ENCODE data around the gene SMAD9.

Gene SMAD9

GRCh38 chr13:36862722-36863121 is 57.3 kb downstream of the SMAD9 start:
- DNase-seq (ENCODE audit: low spot score): no peak

DNA sequence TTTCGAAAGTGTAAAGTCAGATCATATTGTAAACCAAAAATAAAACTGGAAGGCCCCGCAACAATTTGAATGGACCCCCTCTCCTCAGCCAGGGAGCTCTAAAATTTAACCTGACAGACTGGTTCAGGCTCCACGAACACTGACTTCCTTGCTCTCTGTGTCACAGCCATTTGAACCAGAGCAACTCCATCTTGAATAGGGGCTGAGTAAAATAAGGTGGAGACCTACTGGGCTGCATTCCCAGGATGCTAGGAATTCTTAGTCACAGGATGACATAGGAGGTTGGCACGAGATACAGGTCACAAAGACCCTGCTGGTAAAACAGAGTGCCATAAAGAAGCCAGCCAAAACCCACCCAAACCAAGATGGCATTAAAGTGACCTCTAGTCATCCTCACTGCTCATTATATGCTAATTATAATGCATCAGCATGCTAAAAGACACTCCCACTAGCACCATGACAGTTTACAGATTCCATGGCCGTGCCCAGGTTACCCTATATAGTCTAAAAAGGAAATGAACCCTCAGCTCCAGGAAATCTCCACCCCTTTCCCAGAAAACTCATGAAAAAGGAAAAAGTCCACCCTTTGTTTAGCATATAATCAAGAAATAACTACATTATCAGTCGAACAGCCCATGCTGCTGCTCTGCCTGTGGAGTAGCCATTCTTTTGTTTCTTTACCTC is 57.9 kb downstream of the SMAD9 start:
- DNase-seq (ENCODE audit: low spot score): no peak

DNA sequence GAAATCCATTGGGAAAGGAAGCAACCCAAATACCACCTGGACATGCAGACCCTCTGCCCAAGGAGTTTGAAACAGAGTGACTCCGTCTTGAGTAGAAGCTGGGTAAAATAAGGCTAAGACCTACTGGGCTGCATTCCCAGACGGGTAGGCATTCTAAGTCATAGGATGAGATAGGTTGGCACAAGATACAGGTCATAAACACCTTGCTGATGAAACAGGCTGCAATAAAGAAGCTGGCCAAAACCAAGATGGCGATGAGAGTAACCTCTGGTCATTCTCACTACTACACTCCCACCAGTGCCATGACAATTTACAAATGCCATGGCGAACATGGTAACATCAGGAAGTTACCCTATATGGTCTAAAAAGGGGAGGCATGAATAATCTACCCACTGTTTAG is 60.8 kb downstream of the SMAD9 start:
- no peak for DNase-seq (ENCODE audit: low spot score)

GRCh38 chr13:36858290-36858689 is 61.7 kb downstream of the SMAD9 start:
- peak; percentile 75 for DNase-seq (ENCODE audit: low spot score)

DNA sequence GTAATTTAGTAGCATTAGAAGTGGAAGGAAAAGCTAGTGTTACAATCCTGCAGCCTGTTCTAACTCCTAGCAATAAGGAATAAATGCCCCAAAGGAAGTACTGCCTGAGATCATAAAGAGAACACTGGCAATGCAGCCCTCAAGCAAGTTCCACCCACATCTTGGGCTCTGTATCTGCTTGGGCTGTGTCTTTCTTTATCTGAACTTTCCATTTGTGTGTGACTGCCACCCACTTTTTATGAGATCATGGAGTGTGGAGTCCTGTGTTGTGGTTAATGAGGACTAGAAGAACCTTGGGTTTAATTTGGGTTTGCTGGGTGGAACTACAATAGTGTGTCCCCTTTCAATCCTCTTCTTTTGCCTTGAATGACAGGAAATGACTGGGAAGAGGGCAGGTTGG is 62.8 kb downstream of the SMAD9 start:
- no peak for DNase-seq (ENCODE audit: low spot score)

DNA sequence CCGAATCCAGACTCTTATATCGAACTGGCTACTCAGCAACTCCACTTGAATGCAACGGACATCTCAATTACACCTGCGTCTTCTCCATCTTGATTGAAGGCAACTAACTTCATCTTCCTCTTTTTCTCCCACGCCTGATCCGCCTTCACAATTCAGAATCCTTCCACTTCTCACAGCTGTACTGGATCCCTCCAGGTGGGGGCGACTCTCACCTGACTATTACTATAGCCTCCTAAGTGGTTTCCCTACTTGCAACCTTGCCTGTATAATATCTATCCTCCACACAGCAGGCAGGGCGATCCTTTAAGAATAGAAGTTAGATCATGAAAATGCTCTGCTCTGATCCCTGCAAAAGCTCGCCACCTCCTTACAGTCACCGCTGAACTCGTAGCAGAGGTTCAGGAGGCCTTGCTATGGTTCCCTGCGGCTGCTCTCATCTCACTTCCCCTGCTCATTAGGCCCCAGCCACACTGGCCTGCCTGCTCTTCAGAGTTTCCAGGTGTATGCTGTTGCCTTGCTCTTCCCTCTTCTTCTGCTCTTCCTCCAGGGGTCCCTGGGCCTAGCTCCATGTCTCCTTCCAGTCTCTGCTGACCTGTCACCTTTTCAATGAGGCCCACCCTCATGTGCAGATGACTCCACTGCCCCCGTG is 69.1 kb downstream of the SMAD9 start:
- DNase-seq (ENCODE audit: low spot score): no peak

DNA sequence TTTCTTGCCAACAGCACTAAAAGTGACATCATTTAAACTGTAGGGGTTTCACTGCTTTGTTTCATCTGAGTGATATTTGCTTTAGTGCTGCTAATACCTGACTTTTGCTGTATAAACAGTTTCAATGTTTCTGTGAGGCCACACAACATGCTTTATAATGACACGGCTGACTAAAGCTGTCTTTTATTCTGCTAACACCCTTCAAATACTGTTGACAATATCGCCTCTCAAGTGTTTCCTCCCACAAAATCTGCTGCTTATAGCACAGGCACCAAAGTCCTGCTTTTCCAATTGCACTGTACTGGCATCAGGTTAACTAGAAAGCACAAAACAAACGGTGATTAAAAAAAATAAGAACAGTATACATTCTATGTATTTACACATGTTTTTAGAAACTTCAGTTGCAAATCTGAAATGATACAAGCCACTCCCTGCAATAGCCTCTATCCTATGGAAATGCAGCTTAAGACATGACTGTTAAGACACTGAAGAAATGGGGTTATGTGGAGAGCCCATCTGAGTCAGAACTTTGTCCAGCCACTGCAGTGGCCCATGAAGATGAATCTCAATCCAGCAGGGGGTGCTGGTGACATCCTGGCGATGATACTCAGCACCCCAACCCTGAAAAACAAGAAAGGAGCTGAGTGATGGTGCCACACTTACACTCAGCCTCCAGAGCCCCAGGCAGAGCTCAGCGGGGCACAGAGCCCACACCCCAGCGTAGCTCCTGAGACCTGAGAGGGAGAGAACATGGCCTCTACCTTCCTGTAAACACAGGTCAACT is 71.6 kb downstream of the SMAD9 start:
- DNase-seq (ENCODE audit: low spot score): peak; percentile 31

DNA sequence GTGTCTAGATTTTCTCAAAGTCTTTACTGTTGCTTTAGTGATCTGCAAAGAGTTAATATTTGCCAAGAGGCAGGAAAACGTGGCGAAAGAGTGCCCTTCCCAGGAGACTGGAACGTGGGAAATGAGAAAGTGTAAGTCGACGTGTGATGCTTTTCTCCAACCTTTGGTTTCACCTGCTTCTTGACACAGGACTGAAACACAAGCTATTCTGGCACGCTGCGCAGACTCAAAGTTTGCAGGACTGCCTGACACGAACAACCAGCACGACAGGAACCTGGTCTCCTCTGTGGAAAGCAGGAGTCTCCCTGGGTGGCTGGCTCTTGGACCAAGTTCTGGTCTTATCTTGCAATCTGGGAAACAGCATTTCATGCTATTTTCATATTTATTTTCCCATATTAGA is 72.4 kb downstream of the SMAD9 start:
- DNase-seq (ENCODE audit: low spot score): no peak

DNA sequence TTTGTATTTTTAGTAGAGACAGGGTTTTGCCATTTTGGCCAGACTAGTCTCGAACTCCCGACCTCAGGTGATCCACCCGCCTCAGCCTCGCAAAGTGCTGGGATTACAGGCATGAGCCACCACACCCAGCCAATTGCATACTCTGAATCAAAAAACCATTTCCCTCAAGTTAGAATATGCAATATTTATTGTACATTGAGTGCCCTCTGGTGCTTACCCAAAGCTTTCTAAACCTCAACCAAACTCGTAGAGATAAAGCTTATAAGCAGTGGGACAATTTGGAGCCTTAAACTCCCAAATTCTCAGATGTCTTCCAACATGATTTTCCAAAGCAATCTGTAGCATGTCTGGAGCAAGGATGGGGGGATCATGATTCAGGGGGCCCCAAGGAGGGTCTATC is 78.6 kb downstream of the SMAD9 start:
- no peak for DNase-seq (ENCODE audit: low spot score)

- no peak for DNase-seq (ENCODE audit: low spot score)
Measured at GRCh38 chr13:36840718-36841250, 79.3 kb downstream of the SMAD9 start.

GRCh38 chr13:36839981-36840380 is 80.1 kb downstream of the SMAD9 start:
- no peak for DNase-seq (ENCODE audit: low spot score)

GRCh38 chr13:36839281-36839680 is 80.8 kb downstream of the SMAD9 start:
- no peak for DNase-seq (ENCODE audit: low spot score)

DNA sequence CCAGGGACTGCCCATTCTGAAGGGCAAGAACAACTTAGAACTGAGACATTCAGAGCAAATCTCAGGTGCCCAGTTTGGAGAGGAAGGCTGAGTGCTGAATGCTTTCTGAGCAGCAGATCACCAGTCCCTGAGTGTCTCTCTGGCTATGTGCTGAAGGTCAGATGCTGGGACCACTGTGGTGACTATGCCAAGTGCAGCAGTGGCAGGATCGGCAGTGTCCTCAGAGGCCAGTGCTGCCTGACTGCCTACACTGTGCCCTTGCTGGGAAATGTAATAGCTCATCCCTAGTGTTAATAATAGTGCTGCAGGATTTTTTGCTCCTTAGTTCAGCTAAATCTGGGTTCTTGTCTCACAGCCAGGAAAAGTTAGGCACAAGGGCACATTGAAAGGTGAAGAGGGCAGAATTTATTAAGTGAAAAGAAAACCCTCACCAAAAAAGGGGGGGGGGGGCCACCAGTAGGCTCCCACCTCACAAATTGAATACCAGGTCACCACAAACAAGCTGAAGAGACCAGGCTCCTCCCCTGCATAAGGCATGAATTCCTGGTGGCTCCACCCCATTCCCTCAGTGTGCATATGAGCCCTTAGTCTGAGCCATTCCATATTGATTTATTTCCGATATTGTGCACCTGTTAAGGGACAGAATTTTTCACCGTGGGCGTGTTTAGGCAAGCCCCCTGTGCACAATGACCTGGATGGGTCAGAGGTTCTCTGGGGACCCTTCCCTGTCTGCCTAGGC is 82.5 kb downstream of the SMAD9 start:
- DNase-seq (ENCODE audit: low spot score): no peak

- DNase-seq (ENCODE audit: low spot score): peak; percentile 74
Measured at GRCh38 chr13:36834299-36834698, 85.7 kb downstream of the SMAD9 start.

DNA sequence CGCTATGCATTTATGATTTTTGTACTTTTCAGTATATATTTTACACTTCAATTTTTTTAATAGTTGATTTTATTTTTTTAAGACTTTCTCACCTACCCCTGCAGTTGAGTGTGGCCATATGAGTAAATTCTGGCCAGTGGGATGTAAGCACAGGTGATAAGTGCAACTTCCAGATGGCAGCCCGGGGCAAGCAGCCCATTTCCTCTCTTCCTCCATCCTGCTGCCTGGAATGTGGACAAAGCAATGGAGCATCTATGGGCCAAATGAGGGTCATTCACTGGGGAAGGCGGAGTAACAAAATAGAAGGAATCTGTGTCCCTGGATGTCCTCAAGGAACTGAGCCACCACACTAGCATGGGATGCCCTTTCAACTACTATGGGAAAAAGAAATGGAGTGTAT is 88.7 kb downstream of the SMAD9 start:
- DNase-seq (ENCODE audit: low spot score): no peak

DNA sequence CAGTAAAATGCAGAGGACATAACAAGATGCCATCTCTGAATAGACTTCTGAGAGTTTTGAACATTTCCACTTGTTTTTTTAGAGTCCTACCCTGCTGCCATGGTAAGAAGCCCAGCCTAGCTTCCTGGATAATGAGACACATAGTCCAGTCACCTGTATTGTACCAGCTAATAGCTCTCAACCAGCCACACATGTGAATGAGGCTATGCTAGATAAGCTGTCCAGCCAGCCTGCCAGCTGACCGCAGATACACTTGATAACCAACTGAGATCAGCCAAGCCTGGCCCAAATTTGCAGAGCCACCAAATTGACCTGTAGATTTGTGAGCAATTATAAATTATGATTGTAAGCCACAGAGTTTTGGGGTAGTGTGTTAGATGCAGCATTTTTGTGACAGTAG is 90.3 kb downstream of the SMAD9 start:
- no peak for DNase-seq (ENCODE audit: low spot score)

- DNase-seq (ENCODE audit: low spot score): peak; percentile 22
Measured at GRCh38 chr13:36822785-36823184, 97.3 kb downstream of the SMAD9 start.

DNA sequence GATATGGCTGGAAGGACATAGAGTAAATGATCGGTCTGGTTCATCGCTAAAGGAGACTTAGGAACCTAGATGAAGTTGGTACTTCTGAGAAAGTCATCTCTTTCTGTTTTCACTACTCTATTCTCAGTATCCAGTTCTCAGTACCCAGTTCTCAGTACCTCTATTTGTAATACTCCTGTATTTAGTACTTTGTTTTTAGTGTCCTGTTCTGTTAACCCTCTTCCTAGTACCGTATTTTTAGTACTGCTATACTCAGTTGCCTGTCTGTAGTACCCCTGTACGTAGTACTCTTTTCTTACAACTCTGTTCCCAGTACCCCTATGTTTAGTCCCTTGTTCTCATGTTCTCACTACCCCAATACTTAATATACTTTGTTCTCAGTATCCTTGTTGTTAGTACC is 99.8 kb downstream of the SMAD9 start:
- DNase-seq (ENCODE audit: low spot score): peak; percentile 55

DNA sequence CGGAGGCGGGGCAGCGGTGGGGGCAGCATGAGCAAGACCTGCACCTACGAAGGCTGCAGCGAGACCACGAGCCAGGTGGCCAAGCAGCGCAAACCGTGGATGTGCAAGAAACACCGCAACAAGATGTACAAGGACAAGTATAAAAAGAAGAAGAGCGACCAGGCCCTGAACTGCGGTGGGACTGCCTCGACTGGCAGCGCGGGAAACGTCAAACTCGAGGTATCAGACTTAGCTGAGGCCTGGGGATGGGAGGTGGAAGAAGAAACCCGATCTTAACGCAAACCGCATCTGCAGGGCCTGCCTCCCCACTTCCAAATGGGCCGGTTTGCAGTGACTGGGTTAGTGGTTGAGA is 100.3 kb downstream of the SMAD9 start:
- DNase-seq (ENCODE audit: low spot score): peak; percentile 53

GRCh38 chr13:36818804-36819738 is 101.0 kb downstream of the SMAD9 start, which contains the start of gene RFXAP:
Gene RFXAP (plus strand): TSS chr13:36819222. CDS start chr13:36819358, 136 bp downstream.
- peak; percentile 89 for DNase-seq (ENCODE audit: low spot score)
